KBM-7 (cell line): Measurements from ENCODE around the gene TP53TG5.

ENCODE experiments used
- DNase-seq: peaks from one replicate; pipeline ENCODE4 v3.0.0-alpha.2; 2015
- in situ Hi-C: fragments of 300-500 bp; cut with MboI; formaldehyde crosslinking; loops from 2 replicates; pipeline ENCODE4 v1.14.3; 2020; ENCODE audit warnings: low sequenced_read_pairs, low pct_unique_long_range_greater_than_20kb, mixed read lengths

TP53TG5 gene

DNA sequence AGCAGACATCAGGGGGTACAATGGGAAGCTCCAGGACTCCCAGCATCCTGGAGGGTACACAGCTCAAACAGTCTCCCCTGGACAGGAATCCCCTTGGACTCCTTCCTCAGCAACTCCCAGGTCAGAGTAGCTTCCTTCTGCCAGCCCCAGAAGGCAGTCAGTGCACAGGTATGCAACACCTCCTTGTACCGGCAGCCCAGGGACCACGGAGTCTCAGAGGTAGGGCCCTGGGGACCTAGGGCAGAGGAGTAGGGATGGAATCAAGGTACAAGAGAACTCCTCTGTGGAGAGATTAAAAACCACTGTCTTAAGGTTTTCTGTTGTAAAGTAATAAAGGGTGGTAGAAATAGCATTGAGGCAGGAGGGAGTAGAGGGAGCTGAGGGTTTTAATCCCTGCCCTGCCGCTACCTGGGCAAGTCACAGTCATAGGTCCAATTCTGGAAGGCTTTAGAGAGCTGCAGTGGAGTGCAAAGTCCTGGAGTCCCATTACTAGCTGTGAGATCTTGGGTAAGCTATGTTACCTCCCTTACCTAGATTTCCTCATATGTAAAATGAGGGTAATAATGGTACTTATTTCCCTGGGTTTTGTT is 7.5 kb downstream of the TP53TG5 start:
- in situ Hi-C loops, result no loop called here

DNA sequence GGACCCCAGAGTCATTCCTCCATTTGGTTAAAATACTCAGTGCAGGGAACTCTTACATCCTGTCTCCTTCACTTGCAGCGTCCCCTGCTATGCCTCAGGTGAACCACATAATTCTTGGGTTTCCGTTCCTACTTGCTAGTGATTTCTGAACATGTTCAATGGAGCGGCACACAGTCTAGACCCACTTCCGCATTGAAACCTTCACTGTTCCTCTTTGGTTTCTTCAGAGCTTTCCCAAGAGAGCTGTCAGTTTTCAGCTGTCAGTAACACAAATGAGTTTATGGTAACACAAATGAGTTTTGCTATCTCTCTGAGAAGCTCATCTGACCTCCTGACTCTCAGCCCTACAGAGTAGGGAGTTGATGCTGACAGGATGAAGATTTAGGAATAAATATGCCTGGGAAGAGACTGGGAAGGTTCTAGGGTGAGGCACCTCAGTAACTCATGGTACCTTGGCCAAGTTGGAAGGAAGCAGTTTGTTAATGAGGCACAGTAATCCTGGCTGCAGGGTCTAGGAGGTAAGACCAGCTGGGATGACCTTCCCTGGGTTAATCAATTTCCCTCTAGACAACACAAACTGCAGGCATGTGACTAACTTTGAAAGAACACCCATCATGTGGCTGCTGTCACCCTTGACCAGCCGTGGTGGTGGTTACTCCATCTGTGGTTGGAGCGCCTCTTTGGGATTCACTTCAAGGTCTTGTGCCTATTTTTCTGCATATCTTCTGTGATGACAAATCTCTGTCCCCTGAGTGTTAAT is 9.7 kb downstream of the TP53TG5 start:
- DNase-seq, result peak; percentile 89
- in situ Hi-C loops, result no loop called here

More for the DNA sequence above, 7.5 kb downstream of the TP53TG5 start:
- no peak for DNase-seq

DNA sequence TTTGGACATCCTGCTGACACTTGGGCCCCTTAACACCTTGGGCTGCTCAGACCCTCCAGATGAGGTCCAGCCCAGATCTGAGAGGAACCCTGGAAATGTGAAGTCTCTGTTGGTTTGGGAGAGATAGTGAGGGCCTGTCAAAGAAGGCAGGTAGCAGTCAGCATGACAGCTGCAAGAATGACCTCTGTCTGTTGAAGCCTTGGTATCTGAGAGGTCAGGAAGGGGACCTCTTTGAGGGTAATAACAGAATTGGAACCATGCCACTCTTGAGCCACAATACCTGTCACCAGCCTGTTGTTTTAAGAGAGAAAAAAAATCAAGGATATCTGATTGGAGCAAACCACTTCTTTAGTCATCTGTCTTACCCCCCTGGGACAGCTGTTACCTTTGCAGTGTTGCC is 11.0 kb downstream of the TP53TG5 start:
- in situ Hi-C loops, result no loop called here
- DNase-seq, result no peak

DNA sequence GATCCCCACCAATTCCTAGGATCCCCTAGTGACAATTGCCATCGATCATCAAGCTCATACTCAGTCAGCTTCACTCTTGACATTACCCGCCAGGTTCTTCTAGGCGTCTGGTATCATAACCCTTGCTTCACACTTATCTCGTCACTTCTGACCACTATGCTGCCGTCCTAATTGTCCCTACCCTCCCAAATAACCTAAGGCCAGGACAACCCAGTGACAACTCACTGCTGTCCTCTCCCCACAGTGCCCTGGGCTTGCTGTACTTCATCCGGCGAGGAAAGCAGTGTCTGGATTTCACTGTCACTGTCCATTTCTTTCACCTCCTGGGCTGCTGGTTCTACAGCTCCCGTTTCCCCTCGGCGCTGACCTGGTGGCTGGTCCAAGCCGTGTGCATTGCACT is 11.5 kb downstream of the TP53TG5 start:
- in situ Hi-C loops, result no loop called here
- DNase-seq, result no peak

DNA sequence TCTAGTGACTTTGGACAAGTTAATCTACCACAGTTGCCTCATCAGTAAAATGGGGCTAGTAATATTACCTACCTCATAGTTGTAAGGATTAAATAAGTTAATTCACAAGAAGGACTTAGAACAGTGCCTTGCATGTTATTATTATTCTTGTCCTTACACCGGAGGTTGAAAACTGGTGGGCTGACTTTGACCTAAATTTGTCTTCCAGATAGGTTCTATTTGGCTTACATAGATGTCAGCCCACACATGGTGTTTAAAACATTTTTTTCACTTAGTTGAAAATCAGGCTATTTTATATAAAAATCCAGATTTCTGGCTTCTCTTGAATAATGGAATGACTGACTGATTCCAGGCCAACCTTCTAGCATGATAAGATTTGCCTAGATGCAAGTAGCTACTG is 11.9 kb downstream of the TP53TG5 start:
- no peak for DNase-seq
- in situ Hi-C loops, result no loop called here

DNA sequence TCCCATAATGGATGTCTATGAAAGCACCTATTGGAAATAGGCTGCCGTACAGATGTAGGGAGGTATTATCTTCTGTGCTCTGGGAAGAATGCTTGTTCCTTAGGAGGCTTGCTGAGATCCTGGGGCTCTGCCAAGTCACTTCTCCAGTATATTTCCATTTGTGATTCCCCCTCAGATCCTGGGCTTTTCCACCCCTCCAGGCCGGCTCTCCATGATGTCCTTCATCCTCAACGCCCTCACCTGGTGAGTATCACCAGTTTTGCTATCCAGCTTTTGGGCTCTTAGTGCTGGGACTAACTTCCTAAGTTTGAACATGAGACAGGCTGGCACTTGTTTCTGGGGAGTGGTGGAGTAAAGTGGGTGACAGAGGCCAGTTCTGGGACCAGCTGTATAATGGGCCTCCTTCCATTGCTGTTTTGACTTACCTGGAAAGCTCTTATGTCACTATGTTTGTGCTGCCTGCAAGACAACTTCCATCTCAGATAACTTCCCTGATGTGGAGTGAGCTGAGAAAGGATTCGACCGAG is 12.6 kb downstream of the TP53TG5 start:
- DNase-seq, result no peak
- in situ Hi-C loops, result no loop called here

DNA sequence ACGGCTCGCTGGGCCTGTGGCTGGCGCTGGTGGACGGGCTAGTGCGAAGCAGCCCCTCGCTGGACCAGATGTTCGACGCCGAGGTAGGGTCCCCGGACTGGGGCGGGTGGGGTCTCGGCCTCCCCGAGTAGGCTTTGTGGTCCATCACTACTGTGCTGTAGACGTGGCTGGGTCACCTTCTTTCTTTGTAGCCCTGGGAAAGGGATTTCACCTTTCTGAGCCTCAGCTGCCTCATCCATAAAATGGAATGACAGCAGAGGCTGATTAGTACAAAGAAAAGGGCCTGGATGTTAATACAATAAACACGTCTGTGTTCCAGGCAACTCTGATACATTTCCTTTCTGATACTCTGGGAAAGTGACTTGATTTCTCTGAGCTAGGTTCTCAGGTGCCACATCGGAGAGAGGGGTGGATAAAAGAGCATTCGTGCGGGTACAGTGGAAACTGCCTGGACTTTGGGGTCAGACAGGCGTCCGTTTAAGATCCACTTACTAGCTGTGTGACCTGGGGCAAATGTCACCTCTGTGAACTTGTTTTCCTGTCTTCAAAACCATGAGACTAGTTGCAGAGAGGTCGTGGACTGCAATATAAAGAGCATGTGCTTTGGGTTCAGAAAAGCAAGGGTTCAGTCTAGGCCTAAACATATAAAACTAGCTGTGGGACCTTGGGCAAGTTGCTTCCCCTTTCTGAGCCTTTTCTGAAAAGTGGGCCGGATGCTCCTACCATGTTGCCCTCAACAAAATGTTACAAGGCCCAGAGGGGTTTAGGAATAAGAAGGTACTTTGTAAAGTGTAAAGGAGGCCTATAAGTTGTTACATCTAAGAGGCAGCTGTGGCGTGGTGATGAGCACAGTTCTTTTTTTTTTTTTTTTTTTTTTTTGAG is 14.3 kb downstream of the TP53TG5 start:
- DNase-seq, result no peak
- in situ Hi-C loops, result no loop called here

DNA sequence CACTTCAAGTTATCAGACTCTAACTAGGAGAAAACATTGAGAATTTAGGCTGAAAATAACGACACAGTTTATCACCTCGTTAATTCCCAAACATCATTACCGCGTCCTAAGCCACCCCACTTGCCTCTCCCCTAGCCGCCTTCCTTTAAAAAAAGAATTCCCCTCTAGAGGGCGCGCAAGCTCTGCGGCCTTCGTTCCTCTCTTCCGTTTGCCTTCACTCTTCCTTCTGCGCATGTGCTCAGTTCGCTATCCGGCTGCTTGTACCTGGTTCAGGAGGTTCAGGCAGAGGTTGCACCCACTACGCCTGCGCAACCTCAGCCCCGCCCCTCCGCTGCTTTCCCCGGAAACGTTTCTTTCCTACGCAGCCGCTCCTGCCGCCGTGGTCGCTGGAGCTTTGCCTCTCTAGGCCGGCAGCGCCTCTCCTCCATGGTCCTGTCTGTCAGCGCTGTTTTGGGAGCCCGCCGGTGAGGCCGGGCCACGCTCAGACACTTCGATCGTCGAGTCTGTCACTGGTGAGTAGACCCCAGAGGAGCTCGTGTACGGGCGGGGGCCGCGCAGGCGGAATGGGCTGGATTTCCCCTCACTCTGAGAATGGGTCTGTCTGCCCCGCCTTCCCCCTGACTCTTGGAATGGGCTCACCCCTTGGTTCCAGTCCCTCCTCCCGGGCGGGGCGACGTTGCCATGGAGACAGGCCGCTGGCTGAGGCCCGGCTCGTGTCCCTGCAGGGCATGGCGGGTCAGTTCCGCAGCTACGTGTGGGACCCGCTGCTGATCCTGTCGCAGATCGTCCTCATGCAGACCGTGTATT is 15.1 kb downstream of the TP53TG5 start, which contains the start of gene SYS1:
SYS1 (plus strand) TSS at position 353 of the 807 bp plus-strand sequence; CDS start at position 729, 376 bp downstream.
- peak; percentile 99 for DNase-seq
- in situ Hi-C loops, result no loop called here

DNA sequence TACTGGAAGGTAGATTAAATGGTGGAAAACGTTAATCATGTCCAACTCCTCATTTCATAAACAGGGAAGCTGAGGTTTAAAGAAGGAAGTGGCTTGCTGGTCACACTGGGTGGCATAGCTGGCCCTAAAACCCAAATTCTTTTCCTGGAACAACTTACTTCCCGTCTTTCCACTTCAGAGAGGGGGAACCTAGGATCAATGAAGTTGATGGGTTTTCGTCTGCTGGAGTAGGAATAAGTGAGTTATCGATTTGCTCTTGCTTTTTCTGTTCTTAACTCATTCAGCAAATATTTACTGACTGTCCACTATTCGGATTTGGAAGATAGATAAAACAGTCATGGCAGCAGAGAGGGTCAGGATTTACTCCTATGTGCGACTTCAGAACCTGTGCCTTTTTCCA is 16.3 kb downstream of the TP53TG5 start:
- in situ Hi-C loops, result no loop called here
- peak; percentile 36 for DNase-seq

DNA sequence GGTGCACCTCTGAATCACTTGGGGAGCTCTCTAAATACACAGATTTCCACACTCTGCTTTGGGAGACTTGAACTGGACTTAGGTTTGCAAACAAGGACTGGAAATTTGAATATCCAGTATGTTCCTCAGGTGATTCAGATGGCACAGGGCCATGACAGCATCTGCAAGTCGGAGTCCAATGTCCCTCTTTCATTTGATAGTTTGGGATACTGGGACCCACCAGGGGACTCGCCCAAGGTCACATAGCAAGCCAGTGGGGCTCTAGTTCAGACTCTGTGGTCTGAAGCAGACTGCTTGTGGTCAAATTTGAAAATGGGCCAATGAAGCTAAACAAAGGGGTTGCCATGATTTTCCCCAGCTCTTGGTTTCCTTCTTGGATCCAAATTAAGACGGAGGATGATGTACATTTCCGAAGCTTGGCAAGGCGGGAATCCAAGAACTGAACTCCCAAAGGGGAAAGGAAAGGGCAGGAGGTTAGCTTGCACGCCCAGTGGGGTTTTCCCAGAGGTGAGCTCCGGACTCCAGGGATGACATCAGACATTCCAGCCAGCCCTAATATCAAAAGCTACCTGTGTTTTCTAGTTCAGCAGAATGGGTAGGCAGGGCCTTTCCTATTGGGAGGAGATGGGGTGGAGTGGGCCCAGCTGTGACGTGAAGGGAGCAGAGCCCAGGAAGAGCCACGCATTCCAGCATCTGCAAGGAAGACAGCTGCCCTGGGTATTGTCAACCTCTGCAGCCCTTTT is 18.5 kb downstream of the TP53TG5 start:
- in situ Hi-C loops, result no loop called here
- no peak for DNase-seq

DNA sequence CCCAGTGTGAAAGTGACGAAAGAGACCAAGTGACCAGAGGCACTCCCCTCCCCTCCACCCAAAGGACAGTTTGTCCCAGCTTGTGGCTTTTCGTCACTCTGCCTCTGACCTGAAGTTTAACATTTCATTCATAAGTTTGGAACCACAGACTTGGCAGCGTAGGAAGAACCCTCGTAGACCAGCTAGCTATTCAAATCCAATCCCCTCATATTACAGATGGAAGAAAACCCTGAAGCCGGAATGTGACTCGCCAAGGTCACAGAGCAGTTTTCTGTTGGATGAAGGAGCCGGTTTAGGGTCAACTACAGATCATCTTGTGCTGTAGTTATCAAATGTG is 19.1 kb downstream of the TP53TG5 start:
- in situ Hi-C loops, result no loop called here
- DNase-seq, result no peak

DNA sequence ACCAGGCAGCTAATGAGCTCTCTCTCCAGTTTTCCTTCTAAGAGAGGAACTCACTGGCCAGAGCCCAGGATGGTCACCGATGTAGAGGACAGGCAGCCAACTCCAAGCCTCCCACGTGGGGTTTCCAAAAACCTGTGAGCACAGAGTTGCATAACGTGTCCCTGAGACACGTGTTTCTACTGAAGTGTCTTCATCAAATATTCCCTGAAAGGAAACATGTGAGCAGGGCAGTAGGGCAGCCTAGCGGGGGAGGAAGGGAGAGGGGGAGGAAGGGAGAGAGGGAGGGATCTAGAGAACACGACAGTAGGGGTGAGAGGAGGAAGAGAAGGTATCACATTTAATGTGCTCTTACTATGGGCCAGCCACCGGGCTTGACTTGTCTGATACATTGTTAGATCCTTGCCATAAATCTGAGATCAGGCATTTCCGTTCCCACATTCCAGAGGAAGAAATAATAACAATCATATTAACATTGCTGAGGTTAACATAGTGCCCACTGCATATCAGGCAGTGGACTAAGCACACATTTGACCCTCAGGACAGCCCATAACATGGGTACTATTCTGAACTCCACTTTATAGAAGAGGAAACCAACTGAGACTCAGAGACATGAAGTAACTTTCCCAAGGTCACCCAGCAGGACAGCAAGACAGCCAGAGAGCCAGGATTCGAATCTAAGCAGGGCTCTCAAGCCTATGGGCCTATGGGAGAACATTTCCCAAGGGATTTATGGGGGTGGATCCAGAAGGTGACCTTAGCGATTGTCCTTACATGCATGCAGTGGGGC is 19.6 kb downstream of the TP53TG5 start:
- DNase-seq, result peak; percentile 46
- in situ Hi-C loops, result no loop called here

DNA sequence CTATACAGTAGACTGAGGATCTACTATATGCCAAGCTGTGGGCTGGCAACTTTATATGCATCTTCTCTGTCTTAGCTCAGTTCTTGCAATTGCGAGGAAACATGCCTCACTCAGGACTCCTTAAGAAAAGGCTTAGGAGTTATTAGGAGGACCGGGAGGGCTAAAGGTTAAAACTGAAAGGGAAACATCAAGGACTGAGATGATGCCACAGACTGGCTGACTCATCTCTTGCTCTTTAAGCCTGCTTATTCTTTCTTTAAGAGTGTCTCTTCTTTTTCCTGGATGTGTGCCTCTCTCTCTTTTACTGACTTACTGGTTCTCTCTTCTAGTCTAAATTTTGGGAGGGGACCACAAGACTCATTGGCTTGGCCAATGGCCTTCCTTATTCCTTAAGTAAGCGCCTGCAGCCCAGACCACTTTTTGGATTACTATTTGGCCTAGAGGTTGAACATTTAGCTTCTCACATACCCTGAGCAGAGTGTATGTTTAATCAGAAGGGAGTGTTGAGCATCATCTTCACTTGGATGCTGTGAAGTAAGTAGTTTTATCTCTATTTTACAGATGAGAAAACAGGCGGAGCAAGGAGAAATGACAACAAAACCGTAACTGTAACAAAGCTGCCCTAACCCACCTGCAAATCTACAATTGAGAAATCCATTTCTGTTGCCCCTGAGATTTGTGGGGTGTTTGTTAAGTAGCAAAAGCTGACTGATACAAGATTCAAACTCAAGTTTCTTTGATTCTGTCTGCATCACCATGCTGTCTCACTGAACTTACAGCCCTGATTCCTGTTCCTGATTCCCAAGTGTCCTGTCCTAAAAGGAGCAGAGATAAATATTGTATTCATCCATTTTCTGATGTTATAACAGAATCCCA is 22.7 kb downstream of the TP53TG5 start:
- in situ Hi-C loops, result no loop called here
- DNase-seq, result no peak

DNA sequence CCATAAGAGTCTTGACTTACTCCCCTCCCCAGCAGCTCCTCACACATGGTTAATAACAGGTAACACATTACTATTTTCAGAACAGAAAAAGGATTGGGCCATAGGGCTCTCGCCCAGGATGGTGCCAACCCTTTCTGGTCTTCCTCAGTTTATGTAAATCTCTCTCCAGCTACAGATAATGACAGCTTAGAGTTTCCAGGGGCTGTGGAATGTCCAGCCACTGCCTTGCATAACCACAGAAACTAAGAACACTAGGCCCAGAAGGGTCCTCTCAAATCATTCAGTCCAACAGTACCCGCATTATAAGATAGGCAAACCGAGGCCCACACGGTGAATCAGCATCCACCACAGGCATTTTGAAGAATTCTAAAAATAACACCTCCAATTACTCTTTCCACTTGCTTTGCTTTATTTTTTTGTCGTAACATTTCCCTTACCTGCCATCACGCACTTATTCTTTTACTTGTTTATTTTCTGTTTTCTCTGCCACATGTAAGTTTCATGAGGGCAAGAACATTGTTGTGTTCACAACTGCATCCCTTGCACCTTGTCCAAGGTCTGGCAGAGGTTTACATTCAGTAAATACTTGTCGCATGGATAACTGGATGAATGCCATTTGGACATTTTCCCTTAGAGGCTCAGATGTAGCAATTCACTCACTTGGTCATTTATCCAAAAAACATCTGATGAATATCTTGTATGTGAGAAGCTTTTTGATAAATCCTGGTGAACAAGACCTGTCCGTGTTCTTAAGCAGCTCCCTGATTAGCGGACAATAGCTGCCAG is 23.5 kb downstream of the TP53TG5 start:
- DNase-seq, result no peak
- in situ Hi-C loops, result no loop called here

DNA sequence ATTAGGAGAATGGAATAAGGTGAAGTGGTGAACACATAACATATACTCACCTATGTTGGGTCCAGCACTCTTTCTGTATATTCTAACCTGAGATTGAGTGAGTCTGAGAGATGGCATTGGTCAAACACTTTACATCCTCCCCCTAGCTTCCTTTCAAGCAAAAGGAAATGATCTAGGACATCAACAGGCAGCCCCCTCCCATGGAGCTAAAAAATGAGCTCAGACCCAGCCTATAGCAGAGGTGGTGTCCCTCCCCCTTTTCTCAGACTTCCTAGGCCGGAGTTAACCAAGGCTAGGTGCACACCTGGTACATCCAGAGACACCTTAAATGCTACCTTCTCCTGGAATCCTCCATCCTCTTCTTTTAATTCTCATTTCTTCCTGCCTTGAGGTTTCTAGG is 24.4 kb downstream of the TP53TG5 start:
- DNase-seq, result no peak
- in situ Hi-C loops, result no loop called here

DNA sequence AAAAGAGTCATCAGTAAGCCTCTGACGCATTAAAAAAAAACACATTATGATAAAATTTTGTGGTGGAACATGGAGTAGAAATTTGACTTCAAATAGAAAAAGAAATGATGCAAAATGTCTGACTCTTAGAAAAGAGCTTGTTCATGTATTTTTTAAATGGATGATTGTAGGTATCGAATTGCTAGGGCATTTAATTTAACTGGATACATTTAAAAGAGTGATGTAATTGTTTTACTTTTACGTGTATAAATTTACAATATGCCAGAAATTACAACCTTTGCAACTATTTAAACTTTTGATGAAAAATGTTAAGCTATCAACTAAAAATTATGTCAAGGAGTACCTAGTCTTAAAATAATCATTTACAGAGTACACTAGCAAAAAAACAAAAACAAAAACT is 25.4 kb downstream of the TP53TG5 start:
- DNase-seq, result no peak
- in situ Hi-C loops, result no loop called here
